ENCODE results near the gene AKAP5. TPM values are rescaled to one million over a fixed set of nuclear protein-coding genes. Genes with fewer than 3 reads are reported as not detected.

Gene AKAP5
- total and polyA plus RNA-seq, 2 of the 13 experiments (the other 11 are each of a cell fraction or from before 2014, with no cell fraction given): 0.18 to 1.5 TPM

DNA sequence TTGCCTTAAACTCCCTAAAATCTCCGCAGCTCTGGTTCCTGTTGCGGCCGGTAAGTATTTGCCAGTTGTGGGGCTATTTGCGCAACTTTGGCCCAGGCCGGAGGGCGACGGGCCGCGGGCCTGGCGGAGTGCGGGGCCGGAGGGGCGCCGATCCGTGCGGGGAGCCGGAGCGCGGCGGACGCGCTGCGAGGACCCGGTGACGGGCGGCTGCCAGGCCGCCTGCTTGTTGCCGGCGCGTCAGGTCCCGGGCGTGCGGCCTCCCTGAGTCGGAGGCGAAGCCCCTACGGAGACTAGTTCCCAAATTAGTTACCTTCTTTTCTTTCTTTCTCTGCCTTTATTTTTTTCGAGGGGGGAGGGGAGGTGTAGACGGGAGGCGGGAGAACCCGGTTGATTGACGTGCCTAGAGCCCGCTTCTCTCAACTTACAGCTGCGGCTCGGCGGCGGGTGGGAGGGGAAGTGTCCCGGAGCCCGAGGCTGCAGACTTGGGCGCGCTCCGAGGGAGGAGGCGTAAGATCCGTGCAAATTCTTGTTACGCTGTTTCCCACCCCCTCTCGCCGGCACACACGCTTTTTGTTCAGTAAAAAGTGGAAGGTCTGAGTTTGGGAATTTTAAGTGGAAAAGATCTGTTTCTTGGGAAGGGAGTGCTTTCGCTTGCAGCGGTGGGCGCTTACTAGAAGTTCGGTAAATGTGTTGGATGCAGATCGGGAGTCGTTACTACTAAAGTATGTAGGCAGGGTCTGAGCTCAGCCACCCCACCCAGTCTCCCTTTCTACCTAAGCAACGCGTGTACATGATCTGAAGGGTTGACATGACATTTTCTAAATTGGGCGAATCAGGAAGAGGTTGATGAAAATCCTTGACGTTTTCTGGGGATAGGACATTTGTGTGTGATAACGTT is 39.8 kb downstream of the AKAP5 start (continued):
- peak in 1 of 2 experiments; percentile 18; a peak in 1 of 4 replicates for TF ChIP-seq HMGXB4 (CRISPR knock-in tag; IDR thresholded peaks at IDR 0.05; ENCODE audit: borderline replicate concordance in 1 of 2, low read depth in 1 of 2)
- peak; percentile 6 for TF ChIP-seq ZNF768 (CRISPR knock-in tag; IDR thresholded peaks at IDR 0.05)
- peak; percentile 52 for TF ChIP-seq SP4 (CRISPR knock-in tag; IDR thresholded peaks at IDR 0.05)
- TF ChIP-seq ZNF446 (CRISPR knock-in tag; IDR thresholded peaks at IDR 0.05): 0 out of 2 replicates have a peak, but pooled peaks have one; percentile 52
- TF ChIP-seq, protein P1, sequence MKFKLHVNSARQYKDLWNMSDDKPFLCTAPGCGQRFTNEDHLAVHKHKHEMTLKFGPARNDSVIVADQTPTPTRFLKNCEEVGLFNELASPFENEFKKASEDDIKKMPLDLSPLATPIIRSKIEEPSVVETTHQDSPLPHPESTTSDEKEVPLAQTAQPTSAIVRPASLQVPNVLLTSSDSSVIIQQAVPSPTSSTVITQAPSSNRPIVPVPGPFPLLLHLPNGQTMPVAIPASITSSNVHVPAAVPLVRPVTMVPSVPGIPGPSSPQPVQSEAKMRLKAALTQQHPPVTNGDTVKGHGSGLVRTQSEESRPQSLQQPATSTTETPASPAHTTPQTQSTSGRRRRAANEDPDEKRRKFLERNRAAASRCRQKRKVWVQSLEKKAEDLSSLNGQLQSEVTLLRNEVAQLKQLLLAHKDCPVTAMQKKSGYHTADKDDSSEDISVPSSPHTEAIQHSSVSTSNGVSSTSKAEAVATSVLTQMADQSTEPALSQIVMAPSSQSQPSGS (CRISPR knock-in tag; IDR thresholded peaks at IDR 0.05): no peak
- TF ChIP-seq GATA4 (IDR thresholded peaks at IDR 0.05; ENCODE audit: borderline replicate concordance, low read depth): no peak
- TF ChIP-seq ZNF530 (CRISPR knock-in tag; IDR thresholded peaks at IDR 0.05; ENCODE audit: low read depth): no peak
- peak; percentile 42; the same call in 1 of the 2 replicates for TF ChIP-seq RNF2 (conservative IDR thresholded peaks at IDR 0.05; ENCODE audit: low read depth)
- peak; percentile 41; the same call in 1 of the 2 replicates for TF ChIP-seq AKAP8 (CRISPR knock-in tag; IDR thresholded peaks at IDR 0.05)
- 0 out of 2 replicates have a peak, but pooled peaks have one; percentile 57 for TF ChIP-seq ZNF615 (CRISPR knock-in tag; IDR thresholded peaks at IDR 0.05; ENCODE audit: borderline replicate concordance)
- TF ChIP-seq TIGD3 (CRISPR knock-in tag; IDR thresholded peaks at IDR 0.05; ENCODE audit: borderline replicate concordance): no peak
- TF ChIP-seq, protein P2, sequence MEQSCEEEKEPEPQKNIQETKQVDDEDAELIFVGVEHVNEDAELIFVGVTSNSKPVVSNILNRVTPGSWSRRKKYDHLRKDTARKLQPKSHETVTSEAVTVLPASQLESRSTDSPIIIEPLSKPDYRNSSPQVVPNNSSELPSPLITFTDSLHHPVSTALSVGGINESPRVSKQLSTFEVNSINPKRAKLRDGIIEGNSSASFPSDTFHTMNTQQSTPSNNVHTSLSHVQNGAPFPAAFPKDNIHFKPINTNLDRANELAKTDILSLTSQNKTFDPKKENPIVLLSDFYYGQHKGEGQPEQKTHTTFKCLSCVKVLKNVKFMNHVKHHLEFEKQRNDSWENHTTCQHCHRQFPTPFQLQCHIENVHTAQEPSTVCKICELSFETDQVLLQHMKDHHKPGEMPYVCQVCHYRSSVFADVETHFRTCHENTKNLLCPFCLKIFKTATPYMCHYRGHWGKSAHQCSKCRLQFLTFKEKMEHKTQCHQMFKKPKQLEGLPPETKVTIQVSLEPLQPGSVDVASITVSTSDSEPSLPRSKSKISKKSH (CRISPR knock-in tag; IDR thresholded peaks at IDR 0.05; ENCODE audit: borderline replicate concordance): no peak
- TF ChIP-seq ZNF484 (CRISPR knock-in tag; IDR thresholded peaks at IDR 0.05; ENCODE audit: borderline replicate concordance, low read depth): no peak
- TF ChIP-seq BCL3 (CRISPR knock-in tag; IDR thresholded peaks at IDR 0.05): no peak
- TF ChIP-seq ZMYM2 (CRISPR knock-in tag; IDR thresholded peaks at IDR 0.05): no peak
- TF ChIP-seq ZSCAN20 (CRISPR knock-in tag; IDR thresholded peaks at IDR 0.05; ENCODE audit: borderline replicate concordance): no peak

Measured in HepG2 (cell line).